Measurements from ENCODE around the gene CNTROB.

GRCh38 chr17:7956228-7956965 lies 24.4 kb downstream of the CNTROB start:
- TF ChIP-seq, protein P1, sequence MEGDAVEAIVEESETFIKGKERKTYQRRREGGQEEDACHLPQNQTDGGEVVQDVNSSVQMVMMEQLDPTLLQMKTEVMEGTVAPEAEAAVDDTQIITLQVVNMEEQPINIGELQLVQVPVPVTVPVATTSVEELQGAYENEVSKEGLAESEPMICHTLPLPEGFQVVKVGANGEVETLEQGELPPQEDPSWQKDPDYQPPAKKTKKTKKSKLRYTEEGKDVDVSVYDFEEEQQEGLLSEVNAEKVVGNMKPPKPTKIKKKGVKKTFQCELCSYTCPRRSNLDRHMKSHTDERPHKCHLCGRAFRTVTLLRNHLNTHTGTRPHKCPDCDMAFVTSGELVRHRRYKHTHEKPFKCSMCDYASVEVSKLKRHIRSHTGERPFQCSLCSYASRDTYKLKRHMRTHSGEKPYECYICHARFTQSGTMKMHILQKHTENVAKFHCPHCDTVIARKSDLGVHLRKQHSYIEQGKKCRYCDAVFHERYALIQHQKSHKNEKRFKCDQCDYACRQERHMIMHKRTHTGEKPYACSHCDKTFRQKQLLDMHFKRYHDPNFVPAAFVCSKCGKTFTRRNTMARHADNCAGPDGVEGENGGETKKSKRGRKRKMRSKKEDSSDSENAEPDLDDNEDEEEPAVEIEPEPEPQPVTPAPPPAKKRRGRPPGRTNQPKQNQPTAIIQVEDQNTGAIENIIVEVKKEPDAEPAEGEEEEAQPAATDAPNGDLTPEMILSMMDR (IDR thresholded peaks at IDR 0.05 in 4 of 5, conservative IDR thresholded peaks at IDR 0.05 in 1 of 5) = no peak
- no peak for TF ChIP-seq POLR2A (IDR thresholded peaks at IDR 0.05)
